ENCODE data around the gene CBFB.

CBFB gene

DNA sequence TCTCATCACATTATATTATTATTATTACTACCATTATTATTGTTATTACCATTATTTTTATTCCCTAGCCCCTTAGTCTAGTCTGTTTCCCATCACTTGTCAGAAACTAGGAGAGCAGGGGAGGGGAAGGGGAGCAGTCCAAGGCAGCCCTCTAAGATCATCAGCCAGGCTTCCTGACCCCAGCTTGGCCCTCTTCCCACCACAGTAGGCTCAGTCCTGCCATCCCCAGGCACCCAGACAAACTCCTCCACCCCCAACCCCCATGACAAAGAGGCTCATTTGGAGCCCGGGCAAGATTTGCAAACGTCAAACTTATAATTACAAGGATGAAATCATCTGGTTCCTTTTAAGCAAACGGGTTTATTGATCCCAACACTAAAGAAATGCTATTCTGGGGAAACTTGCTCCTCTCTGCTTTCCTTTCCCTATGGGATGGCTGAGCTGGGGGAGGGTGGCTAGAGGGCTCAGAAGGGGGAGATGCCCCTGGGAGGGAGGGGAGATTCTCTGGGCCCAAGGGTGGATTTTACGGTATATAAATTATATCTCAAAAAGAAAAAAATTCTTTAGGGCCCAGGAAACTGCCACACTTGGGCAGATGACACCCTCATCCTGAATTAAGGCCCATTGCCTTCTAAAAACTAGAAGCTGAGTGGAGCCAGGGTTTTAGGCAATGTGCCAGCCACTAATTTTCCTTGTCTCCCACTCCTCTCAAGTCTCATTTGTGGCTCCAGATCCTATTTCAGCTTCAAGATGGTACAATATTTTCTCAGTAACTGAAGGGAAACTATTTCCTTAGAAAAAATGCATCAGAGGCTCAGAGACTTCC is 4.4 kb upstream of the CBFB start:
- TF ChIP-seq GATA2 (IDR thresholded peaks at IDR 0.05; ENCODE audit: low read depth, low read length) (no peak), GATA3 (IDR thresholded peaks at IDR 0.05; ENCODE audit: low read depth, low read length) (no peak)

DNA sequence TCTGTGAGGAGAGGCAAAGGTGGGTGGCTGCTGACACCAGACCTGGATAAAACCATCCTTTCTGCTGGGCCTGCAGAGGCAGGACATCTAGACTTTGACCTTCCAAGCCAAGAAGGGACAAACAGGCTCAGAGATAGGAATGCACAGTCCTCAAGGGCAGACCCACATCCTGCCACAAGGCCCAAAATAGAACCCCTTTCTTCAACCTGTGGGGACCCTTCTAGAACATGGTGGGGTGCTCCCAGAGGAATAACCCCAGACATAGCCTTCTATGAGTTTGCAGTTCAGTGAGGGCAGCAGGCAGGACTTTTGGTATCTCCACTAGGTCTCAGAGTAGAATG is 3.8 kb upstream of the CBFB start:
- no peak for TF ChIP-seq GATA3 (IDR thresholded peaks at IDR 0.05; ENCODE audit: low read depth, low read length)
- no peak for TF ChIP-seq GATA2 (IDR thresholded peaks at IDR 0.05; ENCODE audit: low read depth, low read length)

DNA sequence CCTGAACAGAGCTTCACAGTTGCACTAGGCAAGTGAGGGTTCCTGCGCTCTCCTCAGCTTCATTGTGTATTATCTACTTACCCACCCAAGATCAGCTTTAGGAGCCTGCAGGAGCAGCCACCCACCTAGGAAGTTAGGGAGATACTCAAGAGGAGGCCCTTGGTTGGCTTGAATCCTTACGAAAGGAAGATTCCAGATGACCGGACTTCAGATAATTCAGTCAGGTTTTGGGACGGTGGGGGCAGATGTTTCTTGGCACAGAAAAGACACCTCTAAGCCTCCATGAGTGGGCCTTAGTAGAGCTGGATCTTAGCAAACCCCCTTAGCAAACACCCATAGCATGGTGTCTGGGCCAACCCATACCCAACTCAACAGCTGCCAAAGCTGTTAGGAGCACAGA is 2.4 kb upstream of the CBFB start:
- TF ChIP-seq GATA3 (IDR thresholded peaks at IDR 0.05; ENCODE audit: low read depth, low read length): no peak
- TF ChIP-seq GATA2 (IDR thresholded peaks at IDR 0.05; ENCODE audit: low read depth, low read length): no peak

- TF ChIP-seq GATA3 (IDR thresholded peaks at IDR 0.05; ENCODE audit: low read depth, low read length) (no peak), GATA2 (IDR thresholded peaks at IDR 0.05; ENCODE audit: low read depth, low read length) (no peak)
These were observed 1.9 kb upstream of the CBFB start for GRCh38 chr16:67027046-67027445.

DNA sequence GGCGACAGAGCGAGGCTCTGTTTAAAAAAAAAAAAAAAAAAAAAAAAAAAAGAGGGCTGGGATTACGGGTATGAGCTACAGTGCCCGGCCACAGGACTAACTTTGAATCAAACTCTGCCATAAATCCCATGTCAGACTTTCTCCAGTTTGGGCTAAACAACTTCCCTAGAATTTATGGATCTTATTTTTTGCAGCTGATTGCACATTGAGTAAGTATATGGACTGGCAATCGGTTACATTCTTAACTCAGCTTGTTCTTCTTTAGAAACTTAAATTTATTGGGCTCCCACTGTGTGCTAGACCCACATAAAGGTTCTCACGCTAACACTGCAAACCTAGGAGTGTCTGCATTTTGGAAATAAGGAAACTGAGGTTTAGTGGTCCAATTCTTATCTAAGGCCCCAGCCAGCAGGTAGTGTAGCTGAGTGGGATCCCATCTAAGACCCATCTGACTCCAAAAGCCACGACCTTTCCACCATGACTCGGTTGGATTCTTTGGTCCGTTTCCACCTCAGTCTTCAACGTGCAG is 718 bp upstream of the CBFB start:
- TF ChIP-seq GATA3 (IDR thresholded peaks at IDR 0.05; ENCODE audit: low read depth, low read length) (no peak), GATA2 (IDR thresholded peaks at IDR 0.05; ENCODE audit: low read depth, low read length) (no peak)

- TF ChIP-seq GATA3 (IDR thresholded peaks at IDR 0.05; ENCODE audit: low read depth, low read length) (no peak), GATA2 (IDR thresholded peaks at IDR 0.05; ENCODE audit: low read depth, low read length) (0 out of 2 replicates have a peak, but pooled peaks have one; percentile 17)
These were observed 526 bp downstream of the CBFB start for GRCh38 chr16:67029254-67030096.

GRCh38 chr16:67030221-67030962 is 1.4 kb downstream of the CBFB start:
- no peak for TF ChIP-seq GATA2 (IDR thresholded peaks at IDR 0.05; ENCODE audit: low read depth, low read length)
- TF ChIP-seq GATA3 (IDR thresholded peaks at IDR 0.05; ENCODE audit: low read depth, low read length): no peak

GRCh38 chr16:67034487-67034886 is 5.5 kb downstream of the CBFB start:
- TF ChIP-seq GATA2 (IDR thresholded peaks at IDR 0.05; ENCODE audit: low read depth, low read length): no peak
- TF ChIP-seq GATA3 (IDR thresholded peaks at IDR 0.05; ENCODE audit: low read depth, low read length): no peak

- TF ChIP-seq GATA2 (IDR thresholded peaks at IDR 0.05; ENCODE audit: low read depth, low read length) (no peak), GATA3 (IDR thresholded peaks at IDR 0.05; ENCODE audit: low read depth, low read length) (no peak)
These were observed 6.4 kb downstream of the CBFB start for GRCh38 chr16:67035364-67035763.

GRCh38 chr16:67036323-67036741 is 7.4 kb downstream of the CBFB start:
- no peak for TF ChIP-seq GATA2 (IDR thresholded peaks at IDR 0.05; ENCODE audit: low read depth, low read length)
- TF ChIP-seq GATA3 (IDR thresholded peaks at IDR 0.05; ENCODE audit: low read depth, low read length): no peak

GRCh38 chr16:67039260-67040020 is 10.5 kb downstream of the CBFB start:
- TF ChIP-seq GATA3 (IDR thresholded peaks at IDR 0.05; ENCODE audit: low read depth, low read length) (no peak), GATA2 (IDR thresholded peaks at IDR 0.05; ENCODE audit: low read depth, low read length) (no peak)

DNA sequence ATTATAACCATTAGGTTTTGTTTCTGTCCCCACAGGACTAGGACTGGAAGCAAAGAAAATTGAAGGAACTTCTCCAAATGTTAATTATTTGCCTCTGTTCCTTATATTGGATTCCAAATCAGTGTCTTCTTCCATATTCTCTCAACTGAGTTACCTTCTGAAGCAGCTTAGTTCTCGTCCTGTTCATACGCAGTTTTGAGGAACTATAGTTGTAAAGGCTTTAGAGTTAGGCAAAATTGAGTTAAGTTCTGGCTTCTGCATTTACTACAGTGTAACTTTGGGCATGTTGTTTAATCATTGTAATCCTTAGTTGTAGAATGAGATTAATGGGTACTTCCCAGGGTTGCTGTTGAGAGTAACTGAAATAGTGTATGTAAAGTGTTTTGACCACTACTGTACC is 11.2 kb downstream of the CBFB start:
- no peak for TF ChIP-seq GATA3 (IDR thresholded peaks at IDR 0.05; ENCODE audit: low read depth, low read length)
- no peak for TF ChIP-seq GATA2 (IDR thresholded peaks at IDR 0.05; ENCODE audit: low read depth, low read length)

DNA sequence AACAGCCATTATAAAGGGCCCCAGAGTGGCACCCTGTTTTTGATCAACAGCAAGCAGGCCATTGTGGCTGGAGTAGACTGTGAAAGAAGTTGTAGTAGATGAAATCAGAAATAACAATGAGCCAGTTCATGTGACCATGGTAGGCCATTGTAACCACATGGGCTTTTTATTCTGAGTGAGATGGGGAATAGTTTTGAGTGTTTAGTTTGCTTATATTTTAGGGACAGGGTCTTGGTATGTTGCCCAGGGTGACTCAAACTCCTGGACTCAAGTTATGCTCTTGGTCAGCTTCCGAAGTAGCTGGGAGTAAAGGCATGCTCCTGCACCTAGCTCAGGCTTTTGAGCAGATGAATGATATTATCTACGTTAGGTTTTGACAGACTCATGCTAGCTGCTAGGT is 12.0 kb downstream of the CBFB start:
- TF ChIP-seq GATA2 (IDR thresholded peaks at IDR 0.05; ENCODE audit: low read depth, low read length) (no peak), GATA3 (IDR thresholded peaks at IDR 0.05; ENCODE audit: low read depth, low read length) (no peak)
